H9 (cell line): ENCODE results near the gene USP36. TPM values are rescaled to one million over a fixed set of nuclear protein-coding genes. Genes with fewer than 3 reads are reported as not detected.

Source experiments
- DNase-seq: peaks from one replicate; pipeline ENCODE4 v3.0.0-alpha.2; 2017
- H2AFZ ChIP-seq: one replicate; pipeline ENCODE4 v1.6.1; 2013; ENCODE audit warnings: mild to moderate bottlenecking, low read length, control low read depth, moderate library complexity
- H2AK5ac ChIP-seq: 2 replicates; pipeline ENCODE4 v1.6.1; 2013; ENCODE audit warnings: low read length, control low read depth, mixed read lengths; ENCODE audit not compliant: insufficient read length
- H2BK120ac ChIP-seq: one replicate; pipeline ENCODE4 v1.6.1; 2013; ENCODE audit warnings: low read depth, mild to moderate bottlenecking, low read length, control low read depth, inconsistent platforms; ENCODE audit not compliant: poor library complexity, severe bottlenecking
- H2BK12ac ChIP-seq: 2 replicates; pipeline ENCODE4 v1.6.1; 2013; ENCODE audit warnings: low read length, control low read depth, mixed read lengths, low read depth; ENCODE audit not compliant: insufficient read length
- H2BK15ac ChIP-seq: 2 replicates; pipeline ENCODE4 v1.6.1; 2013; ENCODE audit warnings: low read depth, low read length, control low read depth
- H2BK20ac ChIP-seq: one replicate; pipeline ENCODE4 v1.6.1; 2013; ENCODE audit warnings: low read depth, mild to moderate bottlenecking, low read length, control low read depth, inconsistent platforms; ENCODE audit not compliant: poor library complexity, severe bottlenecking
- H2BK5ac ChIP-seq: 2 replicates; pipeline ENCODE4 v1.6.1; 2013; ENCODE audit warnings: low read length, control low read depth, mixed read lengths; ENCODE audit not compliant: insufficient read length
- H3K14ac ChIP-seq: 2 replicates; pipeline ENCODE4 v1.6.1; 2013; ENCODE audit warnings: low read length, control low read depth; ENCODE audit not compliant: insufficient read depth
- H3K18ac ChIP-seq: 2 replicates; pipeline ENCODE4 v1.6.1; 2013; ENCODE audit warnings: low read depth, mild to moderate bottlenecking, mixed read lengths, low read length, control low read depth; ENCODE audit not compliant: insufficient read length
- H3K23ac ChIP-seq: 2 replicates; pipeline ENCODE4 v1.6.1; 2013; ENCODE audit warnings: low read length, control low read depth, mixed read lengths, low read depth; ENCODE audit not compliant: insufficient read length
- H3K23me2 ChIP-seq: 2 replicates; pipeline ENCODE4 v1.6.1; 2013; ENCODE audit warnings: low read depth, mild to moderate bottlenecking, mixed read lengths, low read length, control low read depth; ENCODE audit not compliant: insufficient read length, poor library complexity, severe bottlenecking
- H3K27ac ChIP-seq: 2 replicates; pipeline ENCODE4 v1.5.1; 2013; ENCODE audit warnings: low read length, control low read depth, mixed read lengths, low read depth; ENCODE audit not compliant: insufficient read length
- H3K27me3 ChIP-seq: 2 replicates; pipeline ENCODE4 v1.6.1; 2013; ENCODE audit warnings: low read length, control low read depth, inconsistent platforms; ENCODE audit not compliant: insufficient read depth
- H3K4ac ChIP-seq: 2 replicates; pipeline ENCODE4 v1.6.1; 2013; ENCODE audit warnings: low read depth, mild to moderate bottlenecking, control low read depth, inconsistent platforms, low read length, moderate library complexity
- H3K4me1 ChIP-seq: 2 replicates; pipeline ENCODE4 v1.6.1; 2013; ENCODE audit warnings: low read length, control low read depth, inconsistent platforms; ENCODE audit not compliant: insufficient read depth
- H3K4me2 ChIP-seq: 2 replicates; pipeline ENCODE4 v1.6.1; 2013; ENCODE audit warnings: low read length, control low read depth, mixed read lengths; ENCODE audit not compliant: insufficient read length, insufficient read depth
- H3K56ac ChIP-seq: 2 replicates; pipeline ENCODE4 v1.6.1; 2013; ENCODE audit warnings: low read depth, mild to moderate bottlenecking, mixed read lengths, low read length, control low read depth; ENCODE audit not compliant: insufficient read length
- H3K79me1 ChIP-seq: 2 replicates; pipeline ENCODE4 v1.6.1; 2013; ENCODE audit warnings: low read depth, mild to moderate bottlenecking, moderate library complexity, low read length, control low read depth, inconsistent platforms; ENCODE audit not compliant: insufficient read depth, poor library complexity, severe bottlenecking
- H3K79me2 ChIP-seq: 2 replicates; pipeline ENCODE4 v1.6.1; 2013; ENCODE audit warnings: low read length, control low read depth, inconsistent platforms; ENCODE audit not compliant: insufficient read depth
- H3K9ac ChIP-seq: 2 replicates; pipeline ENCODE4 v1.6.1; 2013; ENCODE audit warnings: low read length, control low read depth, mixed read lengths; ENCODE audit not compliant: insufficient read length; ENCODE audit errors: extremely low read depth
- H3K9me3 ChIP-seq: one replicate; pipeline ENCODE4 v1.6.1; 2013; ENCODE audit warnings: low read depth, low read length, inconsistent platforms; ENCODE audit not compliant: control insufficient read depth
- H3T11ph ChIP-seq: one replicate; pipeline ENCODE4 v1.6.1; 2013; ENCODE audit warnings: mild to moderate bottlenecking, low read length, control low read depth, inconsistent platforms
- H4K20me1 ChIP-seq: one replicate; pipeline ENCODE4 v1.6.1; 2013; ENCODE audit not compliant: control insufficient read depth, insufficient read length, insufficient read depth
- H4K5ac ChIP-seq: 2 replicates; pipeline ENCODE4 v1.6.1; 2013; ENCODE audit warnings: low read depth, mild to moderate bottlenecking, mixed read lengths, low read length, control low read depth; ENCODE audit not compliant: insufficient read length
- H4K8ac ChIP-seq: replicated peaks from 2 replicates; pipeline ENCODE4 v1.6.1; 2013; ENCODE audit warnings: low read length, control low read depth, mixed read lengths, low read depth; ENCODE audit not compliant: insufficient read length
- H4K91ac ChIP-seq: 2 replicates; pipeline ENCODE4 v1.6.1; 2013; ENCODE audit warnings: low read depth, mild to moderate bottlenecking, moderate library complexity, mixed read lengths, low read length, control low read depth; ENCODE audit not compliant: insufficient read length
- H3K27ac Mint-ChIP-seq, 3 experiments: 2 replicates in 2 of 3; 3 replicates in 1 of 3; pipeline ENCODE4 v1.8.0; 2020 to 2021; ENCODE audit warnings: mixed read lengths in 3 of 3, mild to moderate bottlenecking in 1 of 3, moderate library complexity in 1 of 3
- H3K27me3 Mint-ChIP-seq: 2 replicates; pipeline ENCODE4 v1.8.0; 2021; ENCODE audit warnings: low read depth, mild to moderate bottlenecking, moderate library complexity, mixed read lengths
- H3K36me3 Mint-ChIP-seq, 3 experiments: 2 replicates in 2 of 3; 3 replicates in 1 of 3; pipeline ENCODE4 v1.8.0; 2020 to 2021; ENCODE audit warnings: low read depth in 3 of 3, mixed read lengths in 3 of 3; ENCODE audit not compliant: insufficient read depth in 1 of 3
- H3K4me1 Mint-ChIP-seq, 2 experiments: 2 replicates each; pipeline ENCODE4 v1.8.0; 2020; ENCODE audit warnings: mixed read lengths in 2 of 2
- H3K4me3 Mint-ChIP-seq, 2 experiments: 2 replicates in 1 of 2; 3 replicates in 1 of 2; pipeline ENCODE4 v1.8.0; 2020 to 2021; ENCODE audit warnings: mild to moderate bottlenecking in 2 of 2, mixed read lengths in 2 of 2, moderate library complexity in 1 of 2
- H3K9me3 Mint-ChIP-seq, 2 experiments: 2 replicates in 1 of 2; 3 replicates in 1 of 2; pipeline ENCODE4 v1.8.0; 2020; ENCODE audit warnings: mild to moderate bottlenecking in 2 of 2, mixed read lengths in 2 of 2, moderate library complexity in 1 of 2
- CTCF ChIP-seq: fragments of 200-600 bp; sonication (generic); conservative IDR thresholded peaks from 3 replicates; pipeline ENCODE4 v1.8.0; 2021; ENCODE audit warnings: antibody characterized with exemption, mild to moderate bottlenecking
- WGBS: extraction: QIAGEN DNeasy Blood & Tissue Kit; methylation state at CpG from one replicate; pipeline ENCODE4 v1.1.7; 2013; ENCODE audit warnings: missing lambda C conversion rate, low lambda C conversion rate, mixed read lengths; ENCODE audit not compliant: insufficient read length; ENCODE audit errors: extremely low coverage; 5-methylcytosine and 5-hydroxymethylcytosine counted together
- total RNA-seq: library from RNA; stranded (reverse); gene quantifications from 2 replicates; pipeline ENCODE4 v1.2.1, GENCODE V29; 2021

Gene USP36
- total RNA-seq, 1 experiment from 2014 or later, result 106 TPM

- no peaks in the 10 kb centered on the region for H3K9me3 Mint-ChIP-seq
- no CpG with 5 or more reads among the region's 4 CpGs for WGBS
- DNase-seq, result no peak
- Histone ChIP-seq H4K5ac (no peak overlapping the region), H3K79me1 (no peaks in the 10 kb centered on the region), H3K14ac (no peak overlapping the region), H3K79me2 (no peaks in the 10 kb centered on the region), H3K4me2 (no peak overlapping the region), H3K23me2 (no peaks in the 10 kb centered on the region), H2BK20ac (no peak overlapping the region), H3K23ac (no peak overlapping the region), H3K18ac (no peak overlapping the region), H3K27ac (no peak overlapping the region), H3K9me3 (no peaks in the 10 kb centered on the region), H2BK5ac (no peak overlapping the region), H2BK15ac (no peak overlapping the region), H3K4me1 (no peaks in the 10 kb centered on the region; the same call in 1 of the 2 replicates), H2BK12ac (no peak overlapping the region), H2AK5ac (no peak overlapping the region), H3K27me3 (no peaks in the 10 kb centered on the region), H3K9ac (no peak overlapping the region), H4K8ac (no peak overlapping the region), H3K56ac (no peak overlapping the region), H3T11ph (no peak overlapping the region), H2AFZ (no peak overlapping the region), H4K20me1 (no peaks in the 10 kb centered on the region), H4K91ac (no peak overlapping the region), H2BK120ac (no peak overlapping the region), H3K4ac (no peak overlapping the region)
- H3K27ac Mint-ChIP-seq, result no peak overlapping the region
- no peak overlapping the region for H3K4me3 Mint-ChIP-seq
- H3K27me3 Mint-ChIP-seq, result no peaks in the 10 kb centered on the region
- H3K36me3 Mint-ChIP-seq, result peaks cover 1 to 12% (median 10%) of the 10 kb centered on the region in 3 experiments; a peak in 6 of 7 replicates
- H3K4me1 Mint-ChIP-seq, result peaks cover 2 to 3% of the 10 kb centered on the region in 2 experiments; a peak in 1 of 4 replicates
- TF ChIP-seq CTCF, result no peak
Measured at GRCh38 chr17:78861229-78861628, 20.6 kb upstream of the USP36 start.
